GM21528 (cell line): ENCODE data around the gene ZCCHC24.

Source experiments
- ATAC-seq: cut with Tn5 transposase; IDR thresholded peaks from one replicate; pipeline ENCODE4 v1.9.1; 2021; ENCODE audit warnings: mild to moderate bottlenecking, moderate library complexity; ENCODE audit not compliant: unreplicated experiment, low FRiP score

Gene ZCCHC24

GRCh38 chr10:79376751-79377556 lies 68.5 kb downstream of the ZCCHC24 start:
- ATAC-seq: no peak

GRCh38 chr10:79376078-79376628 lies 69.3 kb downstream of the ZCCHC24 start:
- no peak for ATAC-seq

GRCh38 chr10:79375321-79376077 lies 69.9 kb downstream of the ZCCHC24 start:
- no peak for ATAC-seq

- no peak for ATAC-seq
These were observed 70.9 kb downstream of the ZCCHC24 start for GRCh38 chr10:79374312-79375191.

GRCh38 chr10:79372871-79373270 lies 72.6 kb downstream of the ZCCHC24 start:
- no peak for ATAC-seq

- ATAC-seq: no peak
These were observed 77.8 kb downstream of the ZCCHC24 start for GRCh38 chr10:79367426-79368189.

- no peak for ATAC-seq
These were observed 83.6 kb downstream of the ZCCHC24 start for GRCh38 chr10:79361726-79362397.

- ATAC-seq: no peak
These were observed 84.7 kb downstream of the ZCCHC24 start for GRCh38 chr10:79360499-79361342.

- ATAC-seq: no peak
These were observed 85.5 kb downstream of the ZCCHC24 start for GRCh38 chr10:79359816-79360498.

GRCh38 chr10:79358811-79359210 lies 86.6 kb downstream of the ZCCHC24 start:
- no peak for ATAC-seq

GRCh38 chr10:79357180-79357579 lies 88.2 kb downstream of the ZCCHC24 start:
- ATAC-seq: no peak

GRCh38 chr10:79356104-79356503 lies 89.3 kb downstream of the ZCCHC24 start:
- no peak for ATAC-seq

- ATAC-seq: no peak
These were observed 89.9 kb downstream of the ZCCHC24 start for GRCh38 chr10:79355420-79356017.

- no peak for ATAC-seq
These were observed 90.8 kb downstream of the ZCCHC24 start for GRCh38 chr10:79354615-79355014.

GRCh38 chr10:79354141-79354540 lies 91.3 kb downstream of the ZCCHC24 start:
- no peak for ATAC-seq

- no peak for ATAC-seq
These were observed 91.7 kb downstream of the ZCCHC24 start for GRCh38 chr10:79353726-79354125.

GRCh38 chr10:79353000-79353406 lies 92.4 kb downstream of the ZCCHC24 start:
- ATAC-seq: no peak
